HG03469 (cell line): ENCODE data around the gene RAB32.
"Not testable (repeated sequence)": the region's sequence is repeated elsewhere in the genome, so short reads cannot be mapped to it uniquely, and the experiment has no call there.

Experiments used
- ATAC-seq: cut with Tn5 transposase; IDR thresholded peaks from one replicate; pipeline ENCODE4 v1.9.1; 2021; ENCODE audit warnings: mild to moderate bottlenecking, moderate library complexity, moderate number of reproducible peaks; ENCODE audit not compliant: unreplicated experiment

The RAB32 gene

DNA sequence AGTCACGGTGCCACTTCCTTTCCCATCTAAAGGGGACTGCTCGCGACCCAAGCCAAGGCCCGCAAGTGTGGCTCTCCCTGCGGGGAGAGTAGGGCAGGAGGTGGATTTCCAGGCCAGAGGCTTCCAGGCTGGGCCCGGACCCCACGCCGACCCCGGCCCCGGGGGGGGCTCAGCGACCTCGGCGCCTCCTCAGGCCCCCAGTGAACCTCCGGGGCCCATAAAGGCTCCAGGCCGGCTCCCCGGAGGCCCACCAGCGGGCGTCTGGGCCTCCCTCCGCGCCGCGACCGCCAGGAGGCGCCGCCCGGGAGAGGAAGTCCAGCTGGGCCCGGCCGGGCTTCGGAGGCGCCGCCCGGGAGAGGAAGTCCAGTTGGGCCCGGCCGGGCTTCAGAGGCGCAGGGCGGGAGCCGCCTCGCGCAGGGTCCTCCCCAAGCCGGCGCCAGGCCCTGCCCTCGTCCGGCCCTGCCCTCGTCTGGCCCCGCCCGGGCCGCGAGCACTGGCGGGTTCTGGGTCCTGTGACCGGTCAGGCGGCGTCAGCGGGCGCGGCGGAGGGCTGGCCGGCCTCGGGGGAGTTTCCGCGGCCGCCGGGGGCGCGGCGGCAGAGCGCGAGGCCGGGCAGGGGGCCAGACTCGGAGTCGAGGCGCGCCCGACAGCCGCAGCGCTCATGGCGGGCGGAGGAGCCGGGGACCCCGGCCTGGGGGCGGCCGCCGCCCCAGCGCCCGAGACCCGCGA is at the start of gene RAB32:
RAB32 (plus strand) TSS at position 623 of the 729 bp plus-strand sequence; CDS start at position 662, 39 bp downstream.
- peak; percentile 53 for ATAC-seq

DNA sequence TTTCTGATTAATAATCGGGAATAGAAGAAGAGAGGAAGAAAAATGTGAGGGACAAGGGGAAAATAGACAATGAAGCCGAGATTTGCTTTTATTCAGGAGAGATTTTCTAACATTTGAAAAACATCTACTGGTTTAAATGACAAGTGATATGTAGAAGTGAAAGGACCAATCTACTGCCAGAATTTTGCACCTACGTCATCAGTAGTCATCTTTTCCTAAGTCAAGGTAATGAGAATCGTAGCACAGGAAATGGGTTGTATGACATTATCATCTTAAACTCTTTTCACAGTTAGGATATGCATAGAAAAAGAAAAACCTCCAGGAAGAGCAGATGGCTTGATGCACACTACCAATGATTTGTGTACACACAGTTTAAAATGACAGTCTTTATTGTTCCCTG is 45.3 kb upstream of the RAB32 start:
- ATAC-seq: no peak

DNA sequence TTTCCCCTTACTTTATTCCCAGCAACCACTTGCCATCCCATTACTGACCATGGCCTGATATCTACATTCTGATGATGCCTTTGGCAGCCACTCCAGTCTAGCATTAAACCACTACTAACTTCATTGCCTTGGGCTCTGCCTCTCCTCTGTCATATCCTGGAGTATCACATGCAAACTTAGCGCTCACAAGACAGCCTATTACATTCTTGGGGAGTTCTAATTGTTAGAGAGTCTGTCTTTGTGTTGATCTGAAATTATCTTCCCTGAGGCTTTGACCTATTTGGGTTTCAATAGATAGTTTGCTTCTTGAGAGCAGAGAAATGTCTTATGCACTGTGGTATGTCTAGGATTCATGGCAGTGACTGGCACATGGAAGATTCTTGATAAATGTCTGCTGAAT is 40.5 kb upstream of the RAB32 start:
- no peak for ATAC-seq

DNA sequence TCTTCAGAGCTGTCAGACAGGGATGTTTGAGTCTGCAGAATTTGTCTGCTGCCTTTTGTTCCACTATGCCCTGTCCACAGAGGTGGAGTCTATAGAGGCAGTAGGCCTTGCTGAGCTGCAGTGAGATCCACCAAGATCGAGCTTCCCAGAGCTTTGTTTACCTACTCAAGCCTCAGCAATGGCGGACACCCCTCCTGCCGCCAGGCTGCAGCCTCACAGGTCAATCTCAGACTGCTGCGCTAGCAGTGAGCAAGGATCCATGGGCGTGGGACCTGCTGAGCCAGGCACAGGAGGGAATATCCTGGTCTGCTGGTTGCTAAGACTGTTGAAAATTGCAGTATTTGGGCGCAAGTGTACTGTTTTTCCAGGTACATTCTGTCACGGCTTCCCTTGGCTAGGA is 28.4 kb upstream of the RAB32 start:
- ATAC-seq: no peak

DNA sequence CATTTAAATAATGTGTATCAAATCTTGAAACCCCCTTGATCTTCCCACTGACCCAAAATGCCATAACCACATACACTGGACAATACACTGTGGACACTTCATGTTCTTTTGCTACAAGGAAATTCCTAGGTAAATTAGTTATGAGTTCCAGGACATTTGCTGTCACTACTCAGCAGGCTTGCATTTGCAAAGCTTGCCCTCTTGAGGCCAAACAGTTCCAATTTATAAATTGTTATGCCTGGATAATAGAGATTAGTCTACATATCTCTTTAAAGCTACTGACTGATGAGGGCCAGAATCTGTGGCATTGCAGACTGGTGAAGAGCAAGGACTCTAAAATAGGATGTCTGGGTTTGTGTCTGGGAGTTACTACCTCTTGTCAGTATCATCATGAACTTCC is 17.4 kb upstream of the RAB32 start:
- no peak for ATAC-seq

DNA sequence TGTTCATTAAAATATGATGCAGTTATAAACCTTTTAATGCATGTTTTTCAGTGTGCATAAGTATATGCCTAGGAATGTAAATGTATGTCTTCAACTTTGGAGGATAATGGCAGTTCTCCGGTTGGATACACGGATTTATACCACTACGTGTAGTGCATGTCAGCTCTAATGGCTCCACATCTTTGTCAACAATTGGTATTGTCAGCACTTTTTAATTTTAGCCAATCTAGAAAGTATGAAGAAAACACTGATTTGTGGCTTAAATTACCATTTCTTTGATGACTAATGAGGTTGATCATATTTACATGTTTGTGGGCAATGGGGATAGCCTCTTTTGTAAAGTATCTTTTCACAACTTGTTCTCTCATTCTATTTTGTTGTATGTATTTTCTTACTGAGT is 10.9 kb upstream of the RAB32 start:
- no peak for ATAC-seq

DNA sequence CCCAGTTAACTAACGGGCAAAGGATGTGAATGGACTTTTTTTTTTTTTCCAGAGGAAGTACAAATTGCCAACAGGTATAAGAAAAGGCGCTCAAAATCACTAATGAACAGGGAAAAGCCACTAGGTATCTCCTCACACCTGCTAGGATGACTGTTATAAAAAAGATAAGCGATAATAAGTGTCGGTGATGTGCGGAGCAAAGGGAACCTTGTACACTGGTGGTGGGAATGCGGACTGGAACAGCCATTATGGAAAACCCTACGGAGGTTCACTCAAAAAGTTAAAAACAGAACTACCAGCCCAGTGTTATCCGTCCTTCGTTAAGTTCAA is 787 bp upstream of the RAB32 start:
- no peak for ATAC-seq

DNA sequence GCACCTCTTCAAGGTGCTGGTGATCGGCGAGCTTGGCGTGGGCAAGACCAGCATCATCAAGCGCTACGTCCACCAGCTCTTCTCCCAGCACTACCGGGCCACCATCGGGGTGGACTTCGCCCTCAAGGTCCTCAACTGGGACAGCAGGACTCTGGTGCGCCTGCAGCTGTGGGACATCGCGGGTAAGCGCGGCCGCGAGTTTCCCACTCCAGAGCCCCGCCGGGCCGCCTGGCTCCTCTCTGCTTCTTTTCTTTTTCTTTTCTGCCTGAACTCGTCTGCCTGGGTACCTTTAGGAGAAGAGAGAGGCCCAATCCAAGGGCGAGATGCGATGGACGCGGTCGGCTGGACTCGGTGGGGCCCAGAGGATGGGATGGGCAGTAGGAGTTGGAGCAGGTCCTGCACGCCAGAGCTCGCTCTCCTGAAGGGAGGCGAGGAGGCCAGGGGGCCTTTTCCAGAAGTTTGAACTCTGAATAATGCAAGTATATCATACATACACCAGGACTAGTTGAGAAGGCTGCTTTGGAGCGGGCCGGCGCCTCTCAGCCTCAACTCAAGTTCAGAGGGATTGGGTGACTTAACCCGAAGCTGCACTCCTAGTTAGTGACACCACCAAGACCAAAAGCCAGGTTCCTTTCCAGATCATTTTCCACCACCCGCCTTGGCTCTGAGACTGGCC is 445 bp downstream of the RAB32 start:
- no peak for ATAC-seq

DNA sequence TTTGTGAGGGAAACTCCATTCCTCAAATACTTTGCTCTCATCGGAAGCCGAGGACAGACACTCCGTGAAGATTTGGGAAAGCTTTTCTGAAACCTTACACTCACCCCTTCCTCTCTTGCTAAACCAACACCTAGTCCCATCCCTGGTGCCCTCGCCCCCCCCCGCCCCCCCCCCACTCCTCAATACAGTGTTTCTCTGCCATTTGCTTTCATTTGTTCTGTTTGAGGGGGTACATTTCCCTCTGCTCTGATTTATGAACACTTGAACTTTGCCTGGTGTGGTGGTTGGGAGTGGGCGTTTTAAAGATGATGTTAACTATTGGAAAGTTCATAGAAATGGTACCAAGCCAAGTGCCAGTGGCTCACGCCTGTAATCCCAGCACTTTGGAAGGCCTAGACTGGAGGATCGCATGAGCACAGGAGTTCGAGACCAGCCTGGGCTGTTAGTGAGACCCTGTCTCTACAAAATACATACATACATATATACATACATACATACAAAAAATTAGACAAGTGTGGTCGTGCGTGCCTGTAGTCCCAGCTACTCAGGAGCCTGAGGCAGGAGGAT is 1.1 kb downstream of the RAB32 start:
- ATAC-seq: no peak

DNA sequence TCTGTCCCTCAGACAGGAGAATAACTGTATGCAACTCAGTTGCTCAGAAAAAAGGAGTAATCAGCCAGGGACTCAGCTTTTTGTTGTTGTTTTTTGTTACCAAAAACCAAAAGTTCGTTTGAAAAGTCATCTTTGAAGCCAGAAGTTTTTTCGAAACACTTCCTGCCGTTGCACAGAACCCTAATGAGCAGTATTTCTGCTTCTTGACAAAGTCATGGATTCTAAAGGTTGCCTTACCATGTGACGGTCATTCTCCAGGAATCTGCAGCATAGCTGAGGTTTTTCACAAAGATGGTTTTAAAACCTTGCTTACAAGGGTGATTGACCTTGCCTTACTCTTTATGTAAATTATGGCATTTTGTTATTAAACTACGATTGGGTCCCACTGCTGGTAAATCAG is 1.9 kb downstream of the RAB32 start:
- ATAC-seq: no peak

DNA sequence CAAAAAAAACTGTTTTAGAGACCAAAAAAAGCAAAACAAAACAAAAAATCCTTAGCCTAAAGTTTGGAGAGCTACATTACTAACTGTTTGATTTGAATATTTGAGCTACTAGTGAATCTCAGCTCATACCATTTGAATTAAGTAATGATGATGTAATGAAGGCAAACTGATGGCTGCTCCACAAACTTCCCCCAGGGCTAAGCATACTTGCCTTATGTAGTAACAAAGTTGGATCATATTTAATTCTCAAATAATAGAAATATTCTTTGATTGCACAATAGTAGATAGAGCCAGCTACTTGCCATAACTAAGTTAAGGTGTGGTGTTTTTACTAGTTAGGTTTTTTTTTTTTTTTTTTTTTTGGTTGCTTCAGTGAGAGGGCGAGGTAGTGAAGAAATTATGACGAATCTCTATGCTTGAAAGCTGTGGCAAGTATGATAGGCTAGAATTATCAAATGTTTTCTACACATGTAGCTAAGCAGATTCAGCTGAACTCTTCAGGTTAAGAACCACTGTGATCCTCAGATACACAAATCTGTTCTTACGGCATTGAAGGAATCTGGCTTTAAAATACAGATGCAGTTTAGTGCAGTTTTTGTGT is 2.9 kb downstream of the RAB32 start:
- no peak for ATAC-seq

DNA sequence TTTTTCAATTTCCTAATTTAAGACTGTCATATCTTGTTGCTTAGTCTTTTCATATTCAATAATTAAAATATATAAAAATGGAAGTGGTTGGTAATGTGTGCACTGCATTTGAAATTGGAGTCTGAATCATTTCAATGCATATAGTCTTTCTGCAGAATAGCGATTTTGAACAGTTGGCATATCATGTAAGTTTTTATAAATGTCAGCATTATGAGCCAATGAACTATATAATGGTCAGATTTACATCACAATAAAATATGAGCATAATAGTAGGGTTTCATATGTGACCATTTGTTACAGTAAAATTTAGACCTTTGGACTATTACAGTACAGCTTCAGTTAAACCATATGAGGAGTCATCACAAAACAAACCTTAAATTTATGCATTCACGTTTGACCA is 4.3 kb downstream of the RAB32 start:
- ATAC-seq: no peak

DNA sequence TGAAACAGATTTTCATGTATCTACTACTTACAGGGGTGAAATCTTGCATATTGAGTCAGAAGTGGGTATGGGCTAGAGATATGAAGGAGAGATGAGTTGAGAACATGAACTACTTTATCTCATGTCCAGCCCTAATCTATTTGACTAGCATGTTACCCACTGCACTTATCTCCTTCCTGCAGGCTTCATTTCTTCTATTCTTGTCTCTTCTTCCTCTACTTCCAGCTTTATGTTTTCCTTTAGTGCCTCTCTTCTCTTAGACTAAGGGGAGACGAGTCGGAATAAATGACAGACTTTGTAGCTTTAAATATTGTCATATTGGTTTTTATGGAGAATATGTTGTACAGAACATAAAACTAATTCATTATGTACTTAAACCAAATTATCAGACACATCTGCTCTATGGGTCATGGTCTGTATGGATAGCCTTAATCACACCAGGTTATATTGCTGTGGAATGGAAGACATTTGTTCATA is 5.3 kb downstream of the RAB32 start:
- ATAC-seq: no peak

DNA sequence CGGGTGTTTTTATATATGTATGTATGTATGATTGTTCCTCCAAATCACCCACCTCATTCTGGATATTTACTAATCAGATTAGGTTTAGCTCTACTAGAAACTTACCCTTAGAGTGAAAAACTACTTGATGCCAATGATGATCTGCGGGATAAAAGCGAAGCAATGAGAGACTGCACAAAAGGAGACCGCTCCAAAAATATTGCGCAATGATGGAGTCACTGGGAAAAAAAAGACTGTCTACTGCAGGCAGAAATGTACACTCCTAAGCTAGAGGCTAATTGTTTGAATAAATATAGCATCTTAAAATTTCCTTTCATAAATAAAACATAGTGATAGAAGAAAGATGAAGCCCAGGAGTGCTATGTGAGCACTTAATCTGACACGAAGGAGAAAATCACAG is 7.3 kb downstream of the RAB32 start:
- ATAC-seq: no peak

DNA sequence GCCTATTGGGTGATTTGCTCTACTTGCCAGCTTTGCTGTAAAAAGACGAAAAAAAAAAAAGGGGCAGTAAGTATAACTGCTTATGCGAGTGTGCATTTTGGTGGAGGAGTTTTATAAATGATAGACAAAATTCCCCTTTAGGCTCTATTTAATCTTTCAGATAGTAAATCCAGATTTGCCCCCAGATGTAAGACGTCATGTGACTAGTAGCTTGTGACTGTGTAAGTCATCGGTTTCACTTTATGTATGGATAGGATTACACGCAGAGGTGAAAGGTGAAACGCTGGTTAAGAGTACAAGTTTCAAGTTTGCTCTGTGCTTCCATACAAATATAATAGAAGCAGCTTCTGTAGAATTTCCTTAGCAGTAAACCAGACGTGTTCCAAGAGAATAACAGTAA is 7.9 kb downstream of the RAB32 start:
- ATAC-seq: no peak

DNA sequence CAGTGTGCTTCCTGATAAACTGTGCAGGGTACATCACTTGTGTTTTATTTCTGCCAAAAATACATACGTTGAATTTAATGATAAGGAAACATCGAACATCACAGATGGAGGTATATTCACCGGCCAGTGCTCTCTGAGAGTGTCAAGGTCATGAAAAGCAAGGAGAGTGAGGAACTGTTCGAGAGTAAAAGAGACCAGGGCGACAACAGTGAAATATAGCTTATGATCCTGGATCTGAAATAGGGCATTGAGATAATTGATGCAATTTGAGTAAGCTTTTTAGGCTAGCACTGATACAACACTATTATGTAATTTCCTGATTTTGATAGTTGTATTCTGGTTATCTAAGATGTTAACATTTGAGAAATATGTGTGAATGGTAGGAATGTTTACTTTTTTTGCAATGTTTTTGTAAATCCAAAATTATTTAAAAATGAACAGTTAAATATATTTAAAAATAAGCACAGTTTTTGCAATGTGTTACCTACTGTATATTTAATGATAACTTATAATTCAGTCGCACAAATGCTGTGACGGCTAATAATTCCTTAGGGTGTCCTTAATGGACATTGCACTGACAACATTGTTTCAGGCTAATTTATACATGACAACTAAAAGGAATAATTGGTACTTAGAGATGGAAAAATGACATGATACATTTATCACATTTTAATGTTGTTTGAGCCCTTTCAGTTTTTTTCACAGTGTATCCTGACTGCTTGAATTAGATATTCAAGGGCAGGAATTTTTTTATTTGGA is 9.9 kb downstream of the RAB32 start:
- ATAC-seq: no peak

DNA sequence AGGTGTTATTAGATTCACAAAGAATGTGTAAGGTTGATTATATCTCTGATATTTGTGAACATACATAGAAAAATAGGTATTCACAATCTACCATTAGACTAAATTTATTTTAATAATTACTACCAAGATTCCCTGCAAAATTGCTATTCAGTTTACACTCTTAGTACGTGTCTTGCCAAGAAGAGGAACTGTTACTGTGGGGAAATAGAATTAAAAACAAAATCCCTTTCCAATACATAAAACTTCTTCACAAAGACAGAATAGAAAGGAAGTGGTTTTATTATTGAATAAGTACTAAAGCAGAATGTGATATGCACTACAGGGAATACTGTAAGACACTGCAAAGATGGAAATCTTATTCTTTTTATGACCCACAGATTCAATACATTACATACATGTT is 17.0 kb downstream of the RAB32 start:
- no peak for ATAC-seq

DNA sequence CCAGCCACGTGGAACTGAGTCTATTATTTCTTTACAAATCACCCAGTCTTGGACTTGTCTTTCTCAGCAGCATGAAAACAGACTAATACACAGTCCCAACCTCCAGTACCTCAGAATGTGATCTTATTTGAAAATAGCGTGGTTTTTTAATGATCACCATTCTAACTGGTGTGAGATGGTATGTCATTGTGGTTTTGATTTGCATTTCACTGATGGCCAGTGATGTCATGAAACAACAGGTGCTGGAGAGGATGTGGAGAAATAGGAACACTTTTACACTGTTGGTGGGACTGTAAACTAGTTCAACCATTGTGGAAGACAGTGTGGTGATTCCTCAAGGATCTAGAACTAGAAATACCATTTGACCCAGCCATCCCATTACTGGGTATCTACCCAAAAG is 23.0 kb downstream of the RAB32 start:
- not testable (repeated sequence) for ATAC-seq

DNA sequence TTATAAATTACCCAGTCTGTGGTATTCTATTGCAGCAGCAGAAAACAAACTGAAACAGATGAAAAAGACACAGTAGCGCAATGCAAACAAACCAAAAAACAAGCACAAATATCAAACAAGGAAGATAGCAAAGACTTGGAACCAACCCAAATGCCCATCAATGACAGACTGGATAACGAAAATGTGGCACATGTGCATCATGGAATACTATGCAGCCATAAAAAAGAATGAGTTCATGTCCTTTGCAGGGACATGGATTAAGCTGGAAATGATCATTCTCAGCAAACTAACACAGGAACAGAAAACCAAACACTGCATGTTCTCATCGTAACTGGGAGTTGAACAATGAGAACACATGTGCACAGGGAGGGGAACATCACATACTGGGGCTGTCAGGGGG is 25.0 kb downstream of the RAB32 start:
- ATAC-seq: not testable (repeated sequence)

DNA sequence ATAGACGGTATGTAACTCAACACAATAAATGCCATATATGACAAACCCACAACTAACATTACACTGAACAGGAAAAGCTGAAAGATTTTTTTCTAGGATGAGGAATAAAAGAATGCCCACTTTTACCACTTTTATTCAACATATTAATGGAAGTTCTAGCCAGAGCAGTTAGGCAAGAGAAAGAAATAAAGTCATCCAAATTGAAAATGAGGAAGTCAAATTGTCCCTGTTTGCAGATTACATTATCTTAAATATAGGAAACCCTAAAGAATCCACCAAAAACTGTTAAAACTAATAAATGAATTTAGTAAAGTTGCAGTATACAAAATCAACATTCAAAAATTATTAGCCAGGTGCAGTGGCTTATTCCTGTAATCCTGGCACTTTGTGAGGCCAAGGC is 30.6 kb downstream of the RAB32 start:
- no peak for ATAC-seq

DNA sequence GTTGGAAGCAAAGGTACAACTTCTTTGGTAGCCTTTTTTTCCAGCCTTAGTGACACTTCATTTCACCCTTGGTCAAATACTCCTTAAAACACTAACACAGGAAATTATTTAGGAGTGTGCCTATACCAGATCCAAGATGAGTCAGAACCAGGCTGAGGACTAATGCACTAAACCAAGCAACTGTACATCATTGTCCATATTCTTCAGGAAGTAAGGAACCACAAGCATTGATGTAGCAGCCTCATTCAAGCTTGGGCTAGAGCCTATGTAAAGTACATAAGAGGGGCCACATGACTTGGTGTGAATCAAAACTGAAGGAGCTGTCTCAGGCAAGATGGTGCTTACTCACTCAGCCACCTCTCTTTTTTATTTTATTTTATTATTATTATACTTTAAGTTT is 34.4 kb downstream of the RAB32 start:
- no peak for ATAC-seq
